MM.1S (cell line): ENCODE measurements around the gene R3HDM2.
A peak's percentile ranks its signal among the peaks of the same experiment; 100 is the strongest.

Experiments used
- DNase-seq: peaks from one replicate; pipeline ENCODE4 v3.0.0-alpha.2; 2015
- H2AFZ ChIP-seq: fragments of 300-600 bp; sonication (generic); 2 replicates; pipeline ENCODE4 v1.6.0; 2016; ENCODE audit warnings: antibody characterized with exemption, low read length
- H3F3A ChIP-seq: fragments of 300-600 bp; sonication (generic); 2 replicates; pipeline ENCODE4 v1.6.1; 2016; ENCODE audit warnings: mild to moderate bottlenecking, antibody characterized with exemption, low read length, moderate library complexity, mixed read lengths; ENCODE audit not compliant: insufficient read depth
- H3K27ac ChIP-seq: fragments of 300-600 bp; sonication (generic); 2 replicates; pipeline ENCODE4 v1.5.1; 2016; ENCODE audit warnings: mild to moderate bottlenecking, low read length
- H3K27me3 ChIP-seq: fragments of 300-600 bp; sonication (generic); replicated peaks from 2 replicates; pipeline ENCODE4 v1.6.0; 2016; ENCODE audit warnings: low read length; ENCODE audit not compliant: insufficient read depth
- H3K36me3 ChIP-seq: fragments of 300-600 bp; sonication (generic); replicated peaks from 2 replicates; pipeline ENCODE4 v1.6.1; 2016; ENCODE audit warnings: mild to moderate bottlenecking, low read length, mixed read lengths; ENCODE audit not compliant: insufficient read depth
- H3K4me1 ChIP-seq: fragments of 300-600 bp; sonication (generic); 2 replicates; pipeline ENCODE4 v1.6.1; 2016; ENCODE audit warnings: low read length, mixed read lengths
- H3K4me2 ChIP-seq: fragments of 300-600 bp; sonication (generic); 2 replicates; pipeline ENCODE4 v1.6.0; 2016; ENCODE audit warnings: low read depth, low read length
- H3K4me3 ChIP-seq: fragments of 300-600 bp; sonication (generic); 2 replicates; pipeline ENCODE4 v1.5.1; 2016; ENCODE audit warnings: low read length, mixed read lengths
- H3K79me2 ChIP-seq: fragments of 300-600 bp; sonication (generic); 2 replicates; pipeline ENCODE4 v1.6.1; 2016; ENCODE audit warnings: mixed run types, low read length, mixed read lengths
- H3K9ac ChIP-seq: fragments of 300-600 bp; sonication (generic); 2 replicates; pipeline ENCODE4 v1.6.1; 2016; ENCODE audit warnings: low read length, mixed read lengths
- H3K9me2 ChIP-seq: fragments of 300-600 bp; sonication (generic); replicated peaks from 2 replicates; pipeline ENCODE4 v1.6.1; 2016; ENCODE audit warnings: mild to moderate bottlenecking, low read length, mixed read lengths; ENCODE audit not compliant: insufficient read depth
- H3K9me3 ChIP-seq: fragments of 300-600 bp; sonication (generic); replicated peaks from 2 replicates; pipeline ENCODE4 v1.6.1; 2016; ENCODE audit warnings: mild to moderate bottlenecking, low read length, mixed read lengths; ENCODE audit not compliant: insufficient read depth
- H4K20me1 ChIP-seq: fragments of 300-600 bp; sonication (generic); 2 replicates; pipeline ENCODE4 v1.6.1; 2016; ENCODE audit warnings: mild to moderate bottlenecking, low read length, moderate library complexity, mixed read lengths; ENCODE audit not compliant: insufficient read depth
- EZH2 ChIP-seq: fragments of 300-600 bp; sonication (generic); optimal IDR thresholded peaks from 2 replicates; pipeline ENCODE3; 2017; ENCODE audit warnings: low read depth, mild to moderate bottlenecking, antibody characterized with exemption, low read length, mixed read lengths
- EZH2phosphoT487 ChIP-seq: fragments of 300-600 bp; sonication (generic); IDR thresholded peaks from 2 replicates; pipeline ENCODE4 v1.6.1; 2018; ENCODE audit warnings: antibody characterized with exemption, low read length
- TF ChIP-seq, protein P1 (sequence below): fragments of 300-600 bp; sonication (generic); IDR thresholded peaks from 2 replicates; pipeline ENCODE4 v1.5.1; 2016; ENCODE audit warnings: antibody characterized with exemption, low read length, mixed read lengths

Gene R3HDM2

GRCh38 chr12:57220770-57221168 is 210.1 kb downstream of the R3HDM2 start:
- TF ChIP-seq EZH2 = peak; percentile 15
- TF ChIP-seq, protein P1, sequence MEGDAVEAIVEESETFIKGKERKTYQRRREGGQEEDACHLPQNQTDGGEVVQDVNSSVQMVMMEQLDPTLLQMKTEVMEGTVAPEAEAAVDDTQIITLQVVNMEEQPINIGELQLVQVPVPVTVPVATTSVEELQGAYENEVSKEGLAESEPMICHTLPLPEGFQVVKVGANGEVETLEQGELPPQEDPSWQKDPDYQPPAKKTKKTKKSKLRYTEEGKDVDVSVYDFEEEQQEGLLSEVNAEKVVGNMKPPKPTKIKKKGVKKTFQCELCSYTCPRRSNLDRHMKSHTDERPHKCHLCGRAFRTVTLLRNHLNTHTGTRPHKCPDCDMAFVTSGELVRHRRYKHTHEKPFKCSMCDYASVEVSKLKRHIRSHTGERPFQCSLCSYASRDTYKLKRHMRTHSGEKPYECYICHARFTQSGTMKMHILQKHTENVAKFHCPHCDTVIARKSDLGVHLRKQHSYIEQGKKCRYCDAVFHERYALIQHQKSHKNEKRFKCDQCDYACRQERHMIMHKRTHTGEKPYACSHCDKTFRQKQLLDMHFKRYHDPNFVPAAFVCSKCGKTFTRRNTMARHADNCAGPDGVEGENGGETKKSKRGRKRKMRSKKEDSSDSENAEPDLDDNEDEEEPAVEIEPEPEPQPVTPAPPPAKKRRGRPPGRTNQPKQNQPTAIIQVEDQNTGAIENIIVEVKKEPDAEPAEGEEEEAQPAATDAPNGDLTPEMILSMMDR = no peak
- no peak overlapping the region for H3K9ac ChIP-seq
- no peak overlapping the region for H3K27ac ChIP-seq
- DNase-seq = no peak
- H2AFZ ChIP-seq = no peak overlapping the region
- no peak overlapping the region for H3K4me2 ChIP-seq
- H3K4me1 ChIP-seq = peaks cover 14% of the 10 kb centered on the region
- peaks cover 4% of the 10 kb centered on the region for H3F3A ChIP-seq
- H3K9me2 ChIP-seq = no peaks in the 10 kb centered on the region
- H3K9me3 ChIP-seq = no peaks in the 10 kb centered on the region
- H3K4me3 ChIP-seq = no peak overlapping the region
- no peaks in the 10 kb centered on the region for H4K20me1 ChIP-seq
- no peaks in the 10 kb centered on the region for H3K79me2 ChIP-seq
- H3K36me3 ChIP-seq = no peaks in the 10 kb centered on the region
- peaks cover 91% of the 10 kb centered on the region for H3K27me3 ChIP-seq

- Histone ChIP-seq H3K9me2 (no peaks in the 10 kb centered on the region), H3F3A (peaks cover 10% of the 10 kb centered on the region), H3K36me3 (no peaks in the 10 kb centered on the region), H3K9ac (no peak overlapping the region), H3K27ac (no peak overlapping the region), H3K4me3 (no peak overlapping the region), H3K4me1 (peaks cover 14% of the 10 kb centered on the region), H3K27me3 (peaks cover 96% of the 10 kb centered on the region), H3K9me3 (no peaks in the 10 kb centered on the region), H3K79me2 (no peaks in the 10 kb centered on the region), H3K4me2 (no peak overlapping the region), H2AFZ (no peak overlapping the region), H4K20me1 (no peaks in the 10 kb centered on the region)
- TF ChIP-seq, protein P1 = no peak
- no peak for TF ChIP-seq EZH2
- TF ChIP-seq EZH2phosphoT487 = no peak
- DNase-seq = no peak
These were observed 210.7 kb downstream of the R3HDM2 start for GRCh38 chr12:57219993-57220754.

DNA sequence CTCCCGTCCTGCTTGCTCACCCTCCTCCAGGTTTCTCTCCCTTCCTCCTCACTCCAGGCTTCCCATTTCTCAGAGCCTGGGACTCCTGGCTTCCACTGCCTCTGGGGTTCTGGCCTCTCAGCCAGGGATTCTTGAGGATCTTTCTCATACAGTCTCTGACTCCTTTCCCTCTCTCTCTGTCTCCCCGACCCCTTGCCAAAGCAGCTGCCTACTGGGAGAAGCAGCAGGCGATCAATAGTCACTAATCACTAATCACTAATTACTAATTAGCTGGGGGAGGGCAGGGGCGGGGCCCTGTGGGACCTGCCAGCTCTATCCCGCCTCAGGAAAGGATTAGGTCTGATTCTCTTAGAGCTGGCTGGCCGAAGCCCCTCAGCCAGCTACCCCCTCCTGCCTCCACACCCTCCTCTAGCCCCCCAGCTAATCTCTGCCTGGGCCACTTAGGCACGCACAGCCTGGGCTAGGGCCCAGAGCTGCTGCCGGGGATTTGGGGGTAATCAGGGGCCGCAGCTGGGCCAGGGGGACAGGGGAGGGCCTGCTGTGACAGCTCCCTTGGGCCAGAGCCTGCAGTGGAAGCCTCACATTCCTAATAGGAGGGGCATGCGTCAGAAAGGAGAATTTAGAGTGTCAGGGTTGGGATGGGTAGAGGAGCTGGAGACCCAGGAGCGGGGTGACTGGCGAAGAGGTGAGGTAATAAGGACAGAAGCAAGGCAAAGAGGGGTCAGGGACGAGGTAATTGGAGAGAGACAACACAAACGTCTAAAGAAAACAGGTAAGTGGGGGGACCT is 211.4 kb downstream of the R3HDM2 start:
- Histone ChIP-seq H3K9me2 (no peaks in the 10 kb centered on the region), H3K36me3 (no peaks in the 10 kb centered on the region), H3K9me3 (no peaks in the 10 kb centered on the region), H3K4me3 (no peak overlapping the region), H3F3A (peaks cover 10% of the 10 kb centered on the region), H3K27ac (no peak overlapping the region), H3K27me3 (peaks cover 96% of the 10 kb centered on the region), H3K9ac (no peak overlapping the region), H3K4me2 (no peak overlapping the region), H3K79me2 (no peaks in the 10 kb centered on the region), H2AFZ (no peak overlapping the region), H4K20me1 (0 out of 2 replicates have a peak, but pooled peaks cover 4% of the 10 kb centered on the region), H3K4me1 (peaks cover 11% of the 10 kb centered on the region)
- TF ChIP-seq EZH2phosphoT487 = no peak
- TF ChIP-seq, protein P1 = no peak
- no peak for TF ChIP-seq EZH2
- DNase-seq = no peak
